ENCODE results near the gene CD82. TPM values are rescaled to one million over a fixed set of nuclear protein-coding genes. Genes with fewer than 3 reads are reported as not detected.
"Not testable (repeated sequence)": the region's sequence is repeated elsewhere in the genome, so short reads cannot be mapped to it uniquely, and the experiment has no call there.

The CD82 gene
- total and polyA plus RNA-seq, 7 donors = 4.2 to 67.4 (median 11.4) TPM

- no peaks in the 10 kb centered on the region for H3K27me3 ChIP-seq
- H3K4me1 ChIP-seq = peaks cover 0 to 18% (median 15%) of the 10 kb centered on the region in 4 donors
- H3K36me3 ChIP-seq = no peaks in the 10 kb centered on the region
- intact Hi-C loops (cut with DNase I) = no loop called here
- 50 to 63% methylated on average over 9 of the region's 9 CpGs for WGBS, 2 donors
- TF ChIP-seq CTCF (IDR thresholded peaks at IDR 0.05) (no peak), POLR2A (IDR thresholded peaks at IDR 0.05) (no peak), EP300 (IDR thresholded peaks at IDR 0.05) (no peak), POLR2AphosphoS5 (IDR thresholded peaks at IDR 0.05) (no peak)
- H3K9me3 ChIP-seq = no peaks in the 10 kb centered on the region
- no peak overlapping the region for H3K4me3 ChIP-seq
- no peak overlapping the region for H3K27ac ChIP-seq
- peak; percentile 58 for DNase-seq
Measured at GRCh38 chr11:44559207-44559939, 6.1 kb upstream of the CD82 start.

- H3K4me1 ChIP-seq = peaks cover 0 to 23% (median 20%) of the 10 kb centered on the region in 4 donors
- not testable (repeated sequence) for H3K4me3 ChIP-seq, H3K36me3 ChIP-seq, H3K9me3 ChIP-seq, H3K27me3 ChIP-seq, H3K27ac ChIP-seq
- peak; percentile 50 for DNase-seq
- 86% methylated on average over 7 of the region's 7 CpGs for WGBS, 2 donors
- intact Hi-C loops (cut with DNase I) = loop anchor here (5.0 to 10.0 kb wide), 2 partner anchors 337 to 515 kb away; no protein-coding TSS in a partner anchor
Measured at GRCh38 chr11:44559940-44560300, 5.5 kb upstream of the CD82 start.

- Histone ChIP-seq H3K4me3 (no peak overlapping the region), H3K4me1 (peaks cover 0 to 31% (median 28%) of the 10 kb centered on the region in 4 donors), H3K27me3 (no peaks in the 10 kb centered on the region), H3K27ac (no peak overlapping the region), H3K36me3 (no peaks in the 10 kb centered on the region), H3K9me3 (no peaks in the 10 kb centered on the region)
- no peak for TF ChIP-seq CTCF (IDR thresholded peaks at IDR 0.05)
- DNase-seq = peak; percentile 64
- 95% methylated on average over 3 of the region's 3 CpGs for WGBS, 2 donors
- intact Hi-C loops (cut with DNase I) = loop anchor here (5.0 to 10.0 kb wide), 2 partner anchors 336 to 513 kb away; no protein-coding TSS in a partner anchor
Measured at GRCh38 chr11:44561275-44561805, 4.1 kb upstream of the CD82 start.

- no peaks in the 10 kb centered on the region for H3K27me3 ChIP-seq
- H3K4me3 ChIP-seq = no peak overlapping the region
- DNase-seq = no peak
- H3K4me1 ChIP-seq = peaks cover 0 to 35% (median 31%) of the 10 kb centered on the region in 4 donors
- no peaks in the 10 kb centered on the region for H3K36me3 ChIP-seq
- no peak overlapping the region for H3K27ac ChIP-seq
- intact Hi-C loops (cut with DNase I) = loop anchor here (5.0 to 10.0 kb wide), 2 partner anchors 335 to 513 kb away; no protein-coding TSS in a partner anchor
- WGBS, 2 donors = 95 to 98% methylated on average over 8 of the region's 8 CpGs
- TF ChIP-seq EP300 (IDR thresholded peaks at IDR 0.05) (no peak), CTCF (IDR thresholded peaks at IDR 0.05) (no peak), POLR2AphosphoS5 (IDR thresholded peaks at IDR 0.05) (no peak), POLR2A (IDR thresholded peaks at IDR 0.05) (no peak)
- no peaks in the 10 kb centered on the region for H3K9me3 ChIP-seq
Measured at GRCh38 chr11:44561964-44562734, 3.3 kb upstream of the CD82 start.

- Histone ChIP-seq H3K27me3 (no peaks in the 10 kb centered on the region), H3K9me3 (no peaks in the 10 kb centered on the region), H3K27ac (peak overlapping the region in 1 of 4 donors; percentile 98), H3K4me3 (no peak overlapping the region), H3K36me3 (no peaks in the 10 kb centered on the region), H3K4me1 (peaks cover 0 to 39% (median 36%) of the 10 kb centered on the region in 4 donors)
- intact Hi-C loops (cut with DNase I) = loop anchor here (5.0 to 10.0 kb wide), 2 partner anchors 334 to 512 kb away; no protein-coding TSS in a partner anchor
- WGBS, 2 donors = 90 to 92% methylated on average over 5 of the region's 5 CpGs
- TF ChIP-seq POLR2AphosphoS5 (IDR thresholded peaks at IDR 0.05) (no peak), CTCF (IDR thresholded peaks at IDR 0.05) (no peak), EP300 (IDR thresholded peaks at IDR 0.05) (no peak), POLR2A (IDR thresholded peaks at IDR 0.05) (no peak)
- DNase-seq = no peak
Measured at GRCh38 chr11:44562845-44563460, 2.5 kb upstream of the CD82 start.
